ENCODE data around the gene FAM177A1.

DNA sequence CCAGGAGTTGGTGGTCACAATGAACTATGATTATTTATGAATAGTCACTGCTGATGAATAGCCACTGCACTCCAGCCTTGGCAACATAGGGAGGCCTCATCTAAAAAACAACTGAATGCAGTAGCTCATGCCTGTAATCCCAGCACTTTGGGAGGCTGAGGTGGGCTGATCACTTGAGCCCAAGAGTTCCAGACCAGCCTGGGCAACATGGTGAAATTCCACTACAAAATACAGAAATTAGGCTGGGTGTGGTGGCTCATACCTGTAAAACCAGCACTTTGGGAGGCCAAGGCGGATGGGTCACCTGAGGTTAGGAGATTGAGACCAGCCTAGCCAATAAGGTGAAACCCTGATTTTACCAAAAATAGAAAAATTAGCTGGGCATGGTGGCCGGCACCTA is 13.5 kb upstream of the FAM177A1 start:
- TF ChIP-seq POLR2A (IDR thresholded peaks at IDR 0.05; ENCODE audit: low read depth, low read length), result no peak
- no peak for TF ChIP-seq POLR2AphosphoS5 (IDR thresholded peaks at IDR 0.05; ENCODE audit: low read depth, low read length)
- no peak for TF ChIP-seq TAF1 (IDR thresholded peaks at IDR 0.05; ENCODE audit: borderline replicate concordance, low read depth, low read length)

Data from GM12892 (cell line).